Endometrium (tissue), 2 donors: Measurements from ENCODE around the gene RYR1.
"Not testable (repeated sequence)": the region's sequence is repeated elsewhere in the genome, so short reads cannot be mapped to it uniquely, and the experiment has no call there.

Experiments used
- FAIRE-seq: peaks from 2 replicates; lab custom pipeline; 2012; peaks lifted over from hg19 to GRCh38; lab: Jason Lieb, UNC
- donor health status: control.
- donor health status: control.

Gene RYR1

GRCh38 chr19:38563475-38563874 lies 130.0 kb downstream of the RYR1 start:
- no peak for FAIRE-seq

GRCh38 chr19:38564981-38565690 lies 131.6 kb downstream of the RYR1 start:
- no peak for FAIRE-seq

- no peak for FAIRE-seq
These were observed 132.2 kb downstream of the RYR1 start for GRCh38 chr19:38565691-38566105.

GRCh38 chr19:38569368-38569983 lies 136.0 kb downstream of the RYR1 start:
- FAIRE-seq = no peak

- no peak for FAIRE-seq
These were observed 138.2 kb downstream of the RYR1 start for GRCh38 chr19:38571682-38572081.

GRCh38 chr19:38577826-38578225 lies 144.3 kb downstream of the RYR1 start:
- FAIRE-seq = no peak

- FAIRE-seq = not testable (repeated sequence)
These were observed 145.8 kb downstream of the RYR1 start for GRCh38 chr19:38579304-38579703.

- FAIRE-seq = no peak
These were observed 146.6 kb downstream of the RYR1 start for GRCh38 chr19:38580080-38580479.

- FAIRE-seq = no peak
These were observed 149.9 kb downstream of the RYR1 start for GRCh38 chr19:38583219-38583984.

- FAIRE-seq = no peak
These were observed 150.5 kb downstream of the RYR1 start for GRCh38 chr19:38583985-38584305.

- no peak for FAIRE-seq
These were observed 154.1 kb downstream of the RYR1 start for GRCh38 chr19:38587562-38587961.

GRCh38 chr19:38588041-38588440 lies 154.6 kb downstream of the RYR1 start:
- FAIRE-seq = no peak

- no peak for FAIRE-seq
These were observed 159.4 kb downstream of the RYR1 start for GRCh38 chr19:38592940-38593339.

- FAIRE-seq = no peak
These were observed 162.8 kb downstream of the RYR1 start for GRCh38 chr19:38596057-38596981.

GRCh38 chr19:38597075-38597474 lies 163.6 kb downstream of the RYR1 start:
- FAIRE-seq = no peak

GRCh38 chr19:38599722-38600121 lies 166.2 kb downstream of the RYR1 start:
- FAIRE-seq = no peak

GRCh38 chr19:38602856-38603255 lies 169.4 kb downstream of the RYR1 start:
- peak; percentile 97 for FAIRE-seq

- FAIRE-seq = no peak
These were observed 172.6 kb downstream of the RYR1 start for GRCh38 chr19:38606131-38606530.

GRCh38 chr19:38614289-38614688 lies 180.8 kb downstream of the RYR1 start:
- FAIRE-seq = no peak

GRCh38 chr19:38615007-38615581 lies 181.6 kb downstream of the RYR1 start:
- no peak for FAIRE-seq

GRCh38 chr19:38616265-38616664 lies 182.8 kb downstream of the RYR1 start:
- no peak for FAIRE-seq

- FAIRE-seq = no peak
These were observed 183.8 kb downstream of the RYR1 start for GRCh38 chr19:38617283-38617763.
